Activated CD4-positive, alpha-beta T cell treated with anti-CD3 and anti-CD28 coated beads, Interleukin-2, amount 50 U/mL, for 1 hour (primary cell): ENCODE results near the gene ASIC4.

ENCODE experiments used
- DNase-seq: peaks from one replicate; pipeline ENCODE4 v3.0.0-alpha.2; 2020

ASIC4 gene

DNA sequence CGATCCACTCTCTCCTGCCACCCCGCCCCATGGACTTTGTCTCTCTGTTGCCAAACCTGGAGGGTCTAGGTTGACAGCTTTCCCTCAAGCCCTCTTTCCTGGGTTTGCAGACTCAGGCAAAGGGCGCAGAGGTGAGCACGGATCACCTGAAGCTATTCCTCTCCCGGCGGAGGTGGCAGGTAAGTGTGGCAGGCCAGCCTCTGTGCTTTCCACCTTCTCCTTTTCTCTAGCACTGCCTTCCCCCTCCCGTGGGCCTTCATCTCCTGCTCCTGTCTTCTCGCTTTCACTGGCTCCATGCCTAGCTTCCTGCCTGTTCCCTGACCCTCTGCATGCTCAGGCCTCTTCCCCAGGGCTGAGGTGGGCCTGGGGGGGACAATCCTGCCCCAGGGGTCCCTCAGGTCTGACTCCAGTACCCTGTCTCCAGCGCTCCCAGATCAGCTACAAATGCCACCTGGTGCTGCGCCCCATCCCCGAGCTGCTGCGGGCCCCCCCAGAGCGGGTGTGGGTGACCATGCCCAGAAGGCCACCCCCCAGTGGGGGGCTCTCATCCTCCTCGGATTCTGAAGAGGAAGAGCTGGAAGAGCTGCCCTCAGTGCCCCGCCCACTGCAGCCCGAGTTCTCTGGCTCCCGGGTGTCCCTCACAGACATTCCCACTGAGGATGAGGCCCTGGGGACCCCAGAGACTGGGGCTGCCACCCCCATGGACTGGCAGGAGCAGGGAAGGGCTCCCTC is 31.4 kb upstream of the ASIC4 start:
- no peak for DNase-seq

DNA sequence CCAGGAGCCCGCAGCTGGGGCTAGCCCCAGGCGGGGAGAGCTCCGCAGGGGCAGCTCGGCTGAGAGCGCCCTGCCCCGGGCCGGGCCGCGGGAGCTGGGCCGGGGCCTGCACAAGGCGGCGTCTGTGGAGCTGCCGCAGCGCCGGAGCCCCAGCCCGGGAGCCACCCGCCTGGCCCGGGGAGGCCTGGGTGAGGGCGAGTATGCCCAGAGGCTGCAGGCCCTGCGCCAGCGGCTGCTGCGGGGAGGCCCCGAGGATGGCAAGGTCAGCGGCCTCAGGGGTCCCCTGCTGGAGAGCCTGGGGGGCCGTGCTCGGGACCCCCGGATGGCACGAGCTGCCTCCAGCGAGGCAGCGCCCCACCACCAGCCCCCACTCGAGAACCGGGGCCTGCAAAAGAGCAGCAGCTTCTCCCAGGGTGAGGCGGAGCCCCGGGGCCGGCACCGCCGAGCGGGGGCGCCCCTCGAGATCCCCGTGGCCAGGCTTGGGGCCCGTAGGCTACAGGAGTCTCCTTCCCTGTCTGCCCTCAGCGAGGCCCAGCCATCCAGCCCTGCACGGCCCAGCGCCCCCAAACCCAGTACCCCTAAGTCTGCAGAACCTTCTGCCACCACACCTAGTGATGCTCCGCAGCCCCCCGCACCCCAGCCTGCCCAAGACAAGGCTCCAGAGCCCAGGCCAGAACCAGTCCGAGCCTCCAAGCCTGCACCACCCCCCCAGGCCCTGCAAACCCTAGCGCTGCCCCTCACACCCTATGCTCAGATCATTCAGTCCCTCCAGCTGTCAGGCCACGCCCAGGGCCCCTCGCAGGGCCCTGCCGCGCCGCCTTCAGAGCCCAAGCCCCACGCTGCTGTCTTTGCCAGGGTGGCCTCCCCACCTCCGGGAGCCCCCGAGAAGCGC is 30.6 kb upstream of the ASIC4 start:
- DNase-seq: no peak

DNA sequence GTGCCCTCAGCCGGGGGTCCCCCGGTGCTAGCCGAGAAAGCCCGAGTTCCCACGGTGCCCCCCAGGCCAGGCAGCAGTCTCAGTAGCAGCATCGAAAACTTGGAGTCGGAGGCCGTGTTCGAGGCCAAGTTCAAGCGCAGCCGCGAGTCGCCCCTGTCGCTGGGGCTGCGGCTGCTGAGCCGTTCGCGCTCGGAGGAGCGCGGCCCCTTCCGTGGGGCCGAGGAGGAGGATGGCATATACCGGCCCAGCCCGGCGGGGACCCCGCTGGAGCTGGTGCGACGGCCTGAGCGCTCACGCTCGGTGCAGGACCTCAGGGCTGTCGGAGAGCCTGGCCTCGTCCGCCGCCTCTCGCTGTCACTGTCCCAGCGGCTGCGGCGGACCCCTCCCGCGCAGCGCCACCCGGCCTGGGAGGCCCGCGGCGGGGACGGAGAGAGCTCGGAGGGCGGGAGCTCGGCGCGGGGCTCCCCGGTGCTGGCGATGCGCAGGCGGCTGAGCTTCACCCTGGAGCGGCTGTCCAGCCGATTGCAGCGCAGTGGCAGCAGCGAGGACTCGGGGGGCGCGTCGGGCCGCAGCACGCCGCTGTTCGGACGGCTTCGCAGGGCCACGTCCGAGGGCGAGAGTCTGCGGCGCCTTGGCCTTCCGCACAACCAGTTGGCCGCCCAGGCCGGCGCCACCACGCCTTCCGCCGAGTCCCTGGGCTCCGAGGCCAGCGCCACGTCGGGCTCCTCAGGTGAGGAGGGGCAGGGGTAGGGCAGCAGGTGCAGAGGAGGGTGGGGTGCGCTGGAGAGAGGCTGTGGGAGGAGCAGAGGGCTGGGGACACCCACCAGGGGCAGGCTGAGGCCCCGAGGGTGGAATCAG is 29.7 kb upstream of the ASIC4 start:
- no peak for DNase-seq

DNA sequence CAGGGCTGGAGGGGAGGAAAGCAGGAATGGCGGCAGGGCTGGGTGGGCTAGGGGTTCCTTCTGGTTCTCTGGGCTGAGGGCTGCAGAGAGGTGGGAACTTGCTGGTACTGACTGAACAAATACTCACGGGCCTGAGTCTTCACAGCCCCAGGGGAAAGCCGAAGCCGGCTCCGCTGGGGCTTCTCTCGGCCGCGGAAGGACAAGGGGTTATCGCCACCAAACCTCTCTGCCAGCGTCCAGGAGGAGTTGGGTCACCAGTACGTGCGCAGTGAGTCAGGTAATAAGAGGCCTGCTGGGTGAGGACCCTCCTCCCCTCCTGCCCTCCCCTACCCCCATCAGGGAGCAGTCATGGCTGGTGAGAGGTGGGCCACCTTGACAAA is 29.1 kb upstream of the ASIC4 start:
- no peak for DNase-seq

DNA sequence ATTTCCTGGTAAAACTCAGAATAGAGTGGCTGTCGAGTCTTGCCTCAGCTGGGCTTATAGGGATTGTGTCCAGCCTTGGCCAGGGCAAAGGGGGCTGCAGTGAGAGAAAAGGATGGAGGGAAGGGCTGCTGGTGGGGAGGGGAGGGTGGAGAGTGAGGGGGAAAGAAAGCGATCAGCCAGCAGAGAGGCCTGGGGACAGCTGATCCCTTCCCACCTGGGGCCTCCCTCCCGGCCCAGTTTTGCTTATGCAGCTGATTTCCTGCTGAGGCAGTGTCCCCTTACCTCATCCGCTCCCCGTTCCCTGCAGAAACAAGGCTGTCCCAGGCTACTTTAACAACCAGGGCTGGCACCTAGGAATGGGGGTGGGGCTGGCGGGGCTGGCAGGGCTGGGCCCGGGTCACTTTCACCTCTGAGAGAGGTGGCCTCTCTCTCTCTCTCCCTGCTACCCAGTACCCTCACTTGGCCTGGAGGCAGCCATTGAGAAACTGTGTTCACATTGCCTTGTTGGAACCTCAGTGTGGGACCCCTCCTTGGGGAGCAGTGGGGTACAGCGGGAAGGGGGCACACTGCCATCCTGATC is 27.8 kb upstream of the ASIC4 start:
- DNase-seq: no peak

DNA sequence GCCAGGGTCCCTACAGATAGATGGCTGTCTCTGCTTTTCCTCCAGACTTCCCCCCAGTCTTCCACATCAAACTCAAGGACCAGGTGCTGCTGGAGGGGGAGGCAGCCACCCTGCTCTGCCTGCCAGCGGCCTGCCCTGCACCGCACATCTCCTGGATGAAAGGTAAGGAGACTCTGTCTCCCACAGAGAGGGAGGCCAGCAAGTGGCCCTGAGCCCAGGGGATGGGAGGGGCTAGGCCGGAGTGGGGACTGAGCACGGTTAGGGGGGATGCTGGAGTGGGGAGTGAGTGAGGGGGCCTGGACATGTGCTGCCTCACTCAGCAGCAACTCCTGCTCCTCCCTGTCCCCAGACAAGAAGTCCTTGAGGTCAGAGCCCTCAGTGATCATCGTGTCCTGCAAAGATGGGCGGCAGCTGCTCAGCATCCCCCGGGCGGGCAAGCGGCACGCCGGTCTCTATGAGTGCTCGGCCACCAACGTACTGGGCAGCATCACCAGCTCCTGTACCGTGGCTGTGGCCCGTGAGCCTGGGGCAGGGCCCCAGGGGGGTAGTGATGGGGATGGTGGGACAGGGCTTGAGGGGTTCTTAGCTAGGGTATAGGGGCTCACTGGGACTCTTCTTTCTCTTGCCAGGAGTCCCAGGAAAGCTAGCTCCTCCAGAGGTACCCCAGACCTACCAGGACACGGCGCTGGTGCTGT is 26.0 kb upstream of the ASIC4 start:
- no peak for DNase-seq

DNA sequence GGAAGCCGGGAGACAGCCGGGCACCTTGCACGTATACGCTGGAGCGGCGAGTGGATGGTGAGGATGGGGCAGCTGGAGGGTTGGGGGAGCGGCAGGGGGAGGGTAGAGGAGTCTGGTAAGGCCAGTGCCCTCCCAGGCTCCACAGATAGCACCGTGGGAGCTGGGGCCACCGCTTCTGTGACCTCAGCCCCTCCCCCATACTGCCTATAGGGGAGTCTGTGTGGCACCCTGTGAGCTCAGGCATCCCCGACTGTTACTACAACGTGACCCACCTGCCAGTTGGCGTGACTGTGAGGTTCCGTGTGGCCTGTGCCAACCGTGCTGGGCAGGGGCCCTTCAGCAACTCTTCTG is 25.5 kb upstream of the ASIC4 start:
- DNase-seq: no peak

DNA sequence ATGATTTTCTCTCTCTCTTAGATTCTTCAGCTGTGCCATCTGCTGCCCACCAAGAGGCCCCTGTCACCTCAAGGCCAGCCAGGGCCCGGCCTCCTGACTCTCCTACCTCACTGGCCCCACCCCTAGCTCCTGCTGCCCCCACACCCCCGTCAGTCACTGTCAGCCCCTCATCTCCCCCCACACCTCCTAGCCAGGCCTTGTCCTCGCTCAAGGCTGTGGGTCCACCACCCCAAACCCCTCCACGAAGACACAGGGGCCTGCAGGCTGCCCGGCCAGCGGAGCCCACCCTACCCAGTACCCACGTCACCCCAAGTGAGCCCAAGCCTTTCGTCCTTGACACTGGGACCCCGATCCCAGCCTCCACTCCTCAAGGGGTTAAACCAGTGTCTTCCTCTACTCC is 25.0 kb upstream of the ASIC4 start:
- DNase-seq: no peak

DNA sequence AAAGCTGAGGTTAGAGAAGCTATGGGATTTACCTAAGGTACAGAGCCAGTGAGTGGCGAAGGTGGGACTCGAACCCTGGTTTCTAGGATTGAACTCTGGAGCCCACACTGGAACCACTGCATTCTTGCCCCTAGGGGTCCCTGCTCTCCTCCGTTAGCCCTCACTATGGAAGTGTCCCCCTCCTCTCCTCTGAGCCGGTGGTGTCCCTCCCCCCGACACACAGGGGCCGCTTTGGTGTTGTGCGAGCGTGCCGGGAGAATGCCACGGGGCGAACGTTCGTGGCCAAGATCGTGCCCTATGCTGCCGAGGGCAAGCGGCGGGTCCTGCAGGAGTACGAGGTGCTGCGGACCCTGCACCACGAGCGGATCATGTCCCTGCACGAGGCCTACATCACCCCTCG is 24.1 kb upstream of the ASIC4 start:
- DNase-seq: no peak

DNA sequence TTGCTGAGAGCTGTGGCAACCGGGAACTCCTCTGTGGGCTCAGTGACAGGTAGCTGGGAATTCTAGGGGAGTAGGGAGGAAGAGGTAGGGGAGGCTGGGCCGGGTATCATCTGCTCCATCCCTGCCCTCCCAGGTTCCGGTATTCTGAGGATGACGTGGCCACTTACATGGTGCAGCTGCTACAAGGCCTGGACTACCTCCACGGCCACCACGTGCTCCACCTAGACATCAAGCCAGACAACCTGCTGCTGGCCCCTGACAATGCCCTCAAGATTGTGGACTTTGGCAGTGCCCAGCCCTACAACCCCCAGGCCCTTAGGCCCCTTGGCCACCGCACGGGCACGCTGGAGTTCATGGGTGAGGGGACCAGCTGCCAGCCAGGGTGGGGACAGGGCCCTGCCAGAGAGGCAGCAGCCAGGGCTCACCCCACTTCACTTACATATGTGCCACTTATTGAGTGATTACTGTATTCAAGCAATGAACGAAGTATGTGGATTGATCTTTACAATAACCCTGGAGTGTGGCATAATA is 23.6 kb upstream of the ASIC4 start:
- no peak for DNase-seq

DNA sequence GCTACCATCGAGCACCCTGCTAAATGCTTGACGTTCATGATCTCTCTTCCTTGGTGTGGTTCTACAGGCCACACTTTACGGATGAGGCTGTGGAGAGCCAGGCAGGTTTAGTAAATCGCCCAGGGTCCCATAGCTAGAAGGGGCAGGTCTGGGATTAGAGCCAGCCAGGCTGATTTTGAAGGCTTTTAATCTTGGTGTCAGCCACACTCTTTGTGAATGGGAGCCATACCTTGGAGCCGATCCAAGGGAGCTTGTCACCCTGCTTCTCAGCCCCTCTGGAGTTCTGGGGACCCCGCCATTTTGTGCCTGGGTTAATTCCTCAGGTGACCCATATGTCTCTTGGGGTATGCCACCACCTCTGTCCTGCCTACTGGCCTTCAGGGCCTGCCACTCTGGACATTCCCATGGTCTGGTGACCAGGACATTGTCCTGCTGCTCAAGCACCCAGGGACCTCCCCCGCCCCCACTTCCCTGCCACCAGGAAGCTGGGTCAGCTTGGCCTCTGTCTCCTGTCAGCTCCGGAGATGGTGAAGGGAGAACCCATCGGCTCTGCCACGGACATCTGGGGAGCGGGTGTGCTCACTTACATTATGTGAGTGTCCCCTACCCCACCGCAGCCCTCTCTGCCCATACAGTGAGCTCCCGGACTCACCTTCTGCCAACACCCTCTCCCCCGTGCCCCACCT is 22.9 kb upstream of the ASIC4 start:
- DNase-seq: no peak

DNA sequence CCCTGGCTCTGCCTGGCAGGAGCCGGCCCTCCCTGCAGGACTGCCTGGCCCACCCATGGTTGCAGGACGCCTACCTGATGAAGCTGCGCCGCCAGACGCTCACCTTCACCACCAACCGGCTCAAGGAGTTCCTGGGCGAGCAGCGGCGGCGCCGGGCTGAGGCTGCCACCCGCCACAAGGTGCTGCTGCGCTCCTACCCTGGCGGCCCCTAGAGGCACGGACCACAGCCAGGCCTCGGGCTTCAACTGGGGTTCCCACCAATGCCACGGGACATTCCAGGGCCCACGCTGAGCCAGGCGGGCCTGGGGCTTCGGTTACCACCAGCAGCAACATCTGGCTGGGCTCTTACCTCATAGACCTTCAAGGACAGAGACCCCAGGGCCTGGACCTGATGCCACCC is 21.7 kb upstream of the ASIC4 start:
- DNase-seq: no peak

DNA sequence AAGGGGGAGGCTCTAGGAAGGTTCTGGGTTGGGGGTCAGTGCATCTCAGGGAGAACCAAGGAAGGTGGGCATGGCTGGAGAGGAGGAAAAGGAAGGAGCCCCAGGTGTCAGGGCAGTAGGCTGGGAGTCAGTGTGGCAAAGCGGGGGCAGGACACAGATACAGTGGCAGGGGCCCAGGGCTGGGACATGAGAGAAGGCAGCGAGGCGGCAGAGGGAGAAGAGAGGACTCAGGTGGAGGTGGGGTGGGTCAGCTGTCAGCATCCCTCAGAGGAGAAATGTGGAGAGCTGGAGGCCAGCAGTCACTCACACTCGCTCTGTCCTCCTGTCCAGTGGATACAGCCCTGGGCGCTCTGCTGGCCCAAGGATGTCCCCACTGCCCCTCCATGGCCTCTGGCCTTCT is 21.2 kb upstream of the ASIC4 start:
- no peak for DNase-seq

DNA sequence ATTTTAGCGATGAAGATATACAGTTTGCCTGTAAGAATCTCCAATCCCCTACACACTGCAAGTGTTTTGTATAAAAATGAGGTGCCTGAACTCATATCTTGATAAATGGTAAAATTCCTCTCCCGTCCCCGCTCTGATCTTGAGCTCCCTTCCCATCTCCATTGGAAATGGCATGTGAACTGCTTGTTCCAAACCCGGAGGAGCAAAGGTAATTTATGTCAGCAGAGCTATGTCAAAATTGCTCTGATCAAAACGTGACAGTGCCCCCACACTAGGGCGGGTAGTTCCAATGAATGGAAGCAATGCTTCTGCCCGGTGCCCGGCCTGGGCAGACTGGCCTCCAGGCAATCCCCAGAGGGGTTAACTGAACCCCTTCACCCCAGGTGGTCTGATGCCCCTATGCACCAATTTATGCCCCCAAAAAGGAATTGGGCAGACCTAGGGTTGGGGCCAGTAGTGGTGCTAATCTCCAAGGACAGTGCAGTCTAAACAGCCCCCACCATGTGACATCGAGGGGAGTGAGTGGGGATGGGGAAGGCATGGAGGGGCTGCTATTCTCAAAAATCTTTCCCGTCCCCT is 19.2 kb upstream of the ASIC4 start:
- no peak for DNase-seq

DNA sequence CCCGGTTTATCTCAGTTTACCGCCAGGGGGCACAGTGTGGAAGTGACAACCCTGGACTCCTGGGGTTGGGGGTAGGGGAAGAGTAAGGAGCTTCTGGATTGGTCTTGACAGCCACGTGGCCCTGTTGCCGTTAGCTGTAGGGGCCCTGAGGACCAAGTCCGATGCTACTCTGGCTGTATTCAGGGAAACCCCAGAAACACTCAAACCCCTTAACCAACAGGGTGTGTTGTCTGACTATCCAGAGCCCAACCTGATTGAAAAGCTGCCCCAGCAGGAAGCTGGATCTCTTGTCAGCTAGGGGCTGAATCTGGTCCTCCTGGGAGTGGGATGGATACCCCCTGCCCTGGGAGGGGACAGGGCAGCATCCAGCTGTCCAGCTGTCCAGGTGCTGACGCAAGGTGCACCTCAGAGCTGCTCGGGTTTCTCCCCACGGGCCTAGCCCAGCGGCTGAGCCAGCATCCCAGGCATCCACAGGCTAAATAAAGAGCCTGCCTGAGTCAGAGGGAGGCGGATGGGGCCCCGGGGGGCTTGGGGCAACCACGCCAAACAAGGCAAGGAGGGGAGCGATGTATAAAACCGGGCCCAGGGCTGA is 18.7 kb upstream of the ASIC4 start:
- DNase-seq: peak; percentile 42

DNA sequence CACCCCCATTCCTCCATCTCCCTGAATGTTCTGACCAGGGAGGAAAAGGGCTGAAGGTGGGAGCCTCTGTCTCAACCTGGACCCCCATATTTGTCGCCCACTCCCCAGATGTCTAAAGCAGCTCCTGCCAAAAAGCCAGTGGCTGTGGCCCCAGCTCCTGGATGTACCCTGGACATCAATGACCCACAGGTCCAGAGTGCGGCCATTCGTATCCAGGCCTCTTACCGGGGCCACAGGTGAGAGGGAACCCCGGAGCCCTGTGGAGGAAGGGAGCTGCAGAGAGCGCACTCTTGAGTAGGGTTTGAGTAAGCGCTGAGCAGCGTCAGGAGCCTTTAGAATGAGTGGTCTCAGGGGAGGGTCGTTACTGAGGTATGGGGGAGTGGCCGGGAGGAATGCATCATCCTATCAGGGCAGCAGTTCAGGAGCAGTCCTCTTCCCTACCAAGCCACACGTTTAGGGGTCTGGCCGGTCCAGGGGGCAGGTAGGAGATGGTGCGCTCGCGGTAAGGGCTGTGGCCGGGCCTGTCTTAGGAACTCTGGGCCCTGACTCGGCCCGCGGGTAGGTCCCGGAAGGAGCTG is 17.9 kb upstream of the ASIC4 start:
- DNase-seq: no peak

DNA sequence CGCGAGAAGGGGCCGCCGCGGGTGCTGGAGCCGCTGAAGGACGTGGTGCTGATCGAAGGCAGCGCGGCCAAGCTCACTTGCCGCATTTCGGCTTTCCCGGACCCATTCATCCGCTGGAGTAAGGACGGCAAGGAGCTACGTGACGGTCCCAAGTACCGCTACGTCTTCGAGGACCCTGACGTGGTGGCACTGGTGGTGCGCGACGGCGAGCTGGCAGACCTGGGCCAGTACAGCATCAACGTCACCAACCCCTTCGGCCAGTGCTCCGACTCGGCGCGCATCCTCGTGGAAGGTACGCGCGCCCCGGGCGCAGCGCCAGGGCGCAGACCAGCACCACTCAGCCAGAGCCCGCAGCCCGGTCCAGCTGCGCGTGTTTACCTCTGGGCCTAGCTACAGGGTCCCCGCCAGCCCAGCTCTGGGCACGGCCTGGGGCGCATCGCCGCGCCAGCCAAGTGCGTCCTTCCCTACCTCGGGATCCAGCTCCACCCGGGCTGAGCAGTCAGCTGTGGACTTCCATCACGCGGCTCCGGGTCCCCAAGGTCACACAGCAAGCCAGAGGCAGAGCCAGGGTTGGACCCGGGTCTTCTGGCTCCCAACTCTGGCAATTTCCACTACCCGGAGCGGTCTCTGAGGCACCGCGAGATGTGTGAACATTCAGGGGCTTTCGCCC is 17.3 kb upstream of the ASIC4 start:
- DNase-seq: no peak

DNA sequence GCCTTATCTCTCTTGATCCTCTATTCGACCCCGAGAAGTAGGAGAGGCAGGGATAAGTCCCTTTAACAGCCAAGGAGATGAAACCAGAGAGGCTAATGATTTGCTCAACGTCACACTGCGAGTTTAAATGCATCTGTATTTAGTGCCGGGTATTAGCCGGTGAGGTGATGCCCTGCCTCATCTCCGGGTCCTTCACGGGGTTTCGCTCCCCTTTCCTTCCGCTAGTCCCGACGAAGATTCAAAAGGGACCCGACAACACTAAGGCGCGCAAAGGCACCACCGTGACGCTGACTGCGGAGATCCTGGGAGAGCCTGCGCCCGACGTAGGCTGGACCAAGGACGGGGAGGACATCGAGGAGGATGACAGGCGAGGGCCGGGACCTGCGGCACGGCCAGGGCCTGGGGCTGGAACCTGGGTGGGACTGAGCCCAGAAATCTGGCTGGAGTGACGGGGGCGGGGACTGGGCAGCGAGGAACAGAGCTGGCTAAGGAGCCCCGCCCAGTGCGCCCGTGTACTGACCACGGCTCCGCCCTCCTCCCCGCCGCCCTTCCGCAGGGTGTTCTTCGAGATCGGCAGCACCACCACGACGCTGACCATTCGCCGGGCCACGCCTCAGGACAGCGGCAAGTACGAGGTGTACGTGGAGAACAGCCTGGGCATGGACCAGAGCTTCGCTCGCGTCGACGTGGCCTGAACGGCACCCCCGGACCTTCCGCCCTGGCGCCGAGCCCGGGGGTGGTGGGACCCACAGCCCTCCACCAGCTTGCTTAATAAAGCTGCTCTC is 16.6 kb upstream of the ASIC4 start:
- no peak for DNase-seq
